HG03520 (cell line): ENCODE data around the gene IQGAP1.

ENCODE experiments used
- ATAC-seq: cut with Tn5 transposase; IDR thresholded peaks from one replicate; pipeline ENCODE4 v1.9.1; 2021; ENCODE audit warnings: mild to moderate bottlenecking, moderate library complexity; ENCODE audit not compliant: unreplicated experiment

IQGAP1 gene

GRCh38 chr15:90436952-90437351 is 48.9 kb downstream of the IQGAP1 start:
- no peak for ATAC-seq

- ATAC-seq, result no peak
Observed at GRCh38 chr15:90437516-90437915, 49.5 kb downstream of the IQGAP1 start.

DNA sequence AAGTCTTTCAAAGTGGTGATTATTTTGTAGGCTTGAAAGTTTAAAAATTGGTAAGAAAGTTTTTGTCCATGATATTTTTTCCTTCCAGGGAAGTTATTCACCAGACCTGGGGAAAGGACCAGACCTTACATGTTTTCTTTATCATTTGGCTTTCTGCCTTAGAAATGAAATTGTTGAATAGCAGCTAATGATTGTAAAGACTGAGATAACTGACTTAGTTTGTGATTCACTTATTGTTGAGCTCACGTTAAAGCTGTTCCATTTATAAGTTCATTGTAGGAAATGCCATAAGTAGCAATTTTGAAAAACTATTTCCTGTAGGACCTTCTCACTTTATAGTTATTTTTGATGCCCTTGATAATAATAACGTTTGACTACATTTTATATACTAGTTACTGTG is 51.9 kb downstream of the IQGAP1 start:
- no peak for ATAC-seq

GRCh38 chr15:90441027-90441426 is 53.0 kb downstream of the IQGAP1 start:
- no peak for ATAC-seq

- no peak for ATAC-seq
Observed at GRCh38 chr15:90442423-90442822, 54.4 kb downstream of the IQGAP1 start.

GRCh38 chr15:90449206-90449735 is 61.2 kb downstream of the IQGAP1 start:
- ATAC-seq, result no peak

DNA sequence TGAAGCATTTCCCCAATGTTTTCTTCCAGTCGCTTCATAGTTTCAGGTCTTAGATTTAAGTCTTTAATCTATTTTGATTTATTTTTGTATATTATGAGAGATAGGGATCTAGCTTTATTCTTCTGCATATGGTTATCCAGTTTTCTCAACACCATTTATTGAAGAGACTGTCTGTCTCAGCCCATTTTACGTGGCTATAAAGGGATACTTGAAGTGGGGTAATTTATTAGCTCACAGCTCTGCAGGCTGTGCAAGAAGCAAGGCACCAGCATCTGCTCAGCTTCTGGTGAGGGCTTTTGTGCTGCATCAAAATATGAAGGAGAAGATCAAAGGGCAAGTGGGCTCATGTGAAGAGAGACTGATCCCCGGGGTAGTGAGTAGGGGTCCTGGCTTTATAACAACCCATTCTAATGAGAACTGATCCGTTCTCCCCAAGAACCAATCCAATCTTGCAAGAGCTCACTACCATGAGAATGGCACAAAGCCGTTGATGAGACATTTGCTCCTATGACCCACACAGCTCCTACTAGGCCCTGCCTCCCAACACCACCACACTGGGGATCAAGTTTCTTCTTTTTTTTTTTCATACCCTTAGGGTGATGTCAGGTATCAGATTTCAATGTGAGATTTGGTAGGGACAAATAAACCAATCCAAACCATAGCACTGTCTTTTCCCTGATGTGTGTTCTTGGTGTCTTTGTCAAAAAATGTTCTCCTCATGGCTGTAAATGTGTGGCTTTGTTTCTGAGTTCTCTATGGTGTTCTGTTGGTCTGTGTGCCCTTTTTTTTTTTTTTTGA is 63.2 kb downstream of the IQGAP1 start:
- no peak for ATAC-seq

DNA sequence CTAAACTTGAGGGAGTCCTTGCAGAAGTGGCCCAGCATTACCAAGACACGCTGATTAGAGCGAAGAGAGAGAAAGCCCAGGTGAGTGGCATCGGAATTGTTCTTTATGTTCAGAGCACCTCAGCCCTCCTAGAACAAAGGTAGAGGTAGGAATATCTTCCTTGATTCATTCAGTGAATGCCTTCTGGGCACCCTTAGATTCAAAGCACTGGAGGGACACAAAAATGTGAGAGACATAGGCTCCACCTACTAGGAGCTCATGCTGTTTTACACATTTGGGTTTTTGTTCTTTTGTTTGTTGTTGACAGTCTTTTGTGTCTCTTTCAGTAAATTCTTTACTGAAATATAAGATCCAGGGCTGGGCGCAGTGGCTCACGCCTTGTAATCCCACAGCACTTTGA is 68.2 kb downstream of the IQGAP1 start:
- ATAC-seq, result no peak

GRCh38 chr15:90458061-90458460 is 70.0 kb downstream of the IQGAP1 start:
- no peak for ATAC-seq

DNA sequence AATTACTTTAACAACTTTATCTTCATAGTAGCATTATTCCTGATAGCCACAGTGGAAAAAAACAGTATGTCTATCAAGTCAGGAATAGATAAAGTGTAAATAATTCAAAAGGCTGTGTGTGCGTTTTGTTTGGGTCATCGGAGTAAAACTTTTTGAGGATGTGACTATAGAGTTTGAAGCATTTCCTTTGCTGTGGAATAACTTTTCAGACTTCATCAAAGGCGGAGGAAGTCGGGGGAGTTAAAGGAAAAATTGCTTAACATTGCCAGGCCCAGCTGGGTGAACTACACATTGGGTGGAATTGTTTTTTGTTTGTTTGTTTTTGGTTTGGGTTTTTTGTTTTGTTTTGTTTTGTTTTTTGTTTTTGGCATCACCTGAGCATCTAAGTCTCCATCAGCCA is 71.3 kb downstream of the IQGAP1 start:
- ATAC-seq, result no peak

DNA sequence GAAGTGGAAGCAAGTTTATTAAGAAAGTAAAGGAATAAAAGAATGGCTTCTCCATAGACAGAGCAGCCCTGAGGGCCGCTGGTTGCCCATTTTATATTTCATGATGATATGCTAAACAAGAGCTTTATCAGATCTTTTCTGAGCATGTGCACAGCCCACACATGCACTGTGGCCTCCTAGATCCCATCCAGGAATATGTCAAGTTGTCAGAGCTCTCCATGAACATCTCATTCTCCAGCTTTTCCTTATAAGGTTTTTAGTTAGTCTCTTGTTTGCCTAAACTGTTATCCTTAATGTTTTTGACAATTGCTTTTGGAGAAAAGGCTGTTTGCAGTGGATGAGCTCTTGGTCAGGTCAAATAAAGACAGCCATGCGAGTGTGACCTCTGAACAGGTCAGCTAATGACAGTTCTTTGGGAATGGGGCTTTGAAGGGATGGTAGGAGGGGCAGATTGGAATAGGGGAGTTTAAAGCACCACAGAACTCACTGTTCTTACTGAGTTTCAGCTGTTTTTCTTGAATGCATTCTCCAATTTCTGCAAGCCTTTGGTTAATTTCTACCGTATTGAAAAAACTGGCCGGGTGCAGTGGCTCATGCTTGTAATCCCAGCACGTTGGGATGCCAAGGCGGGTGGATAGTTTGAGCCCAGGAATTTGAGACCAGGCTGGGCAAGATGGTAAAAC is 72.2 kb downstream of the IQGAP1 start:
- no peak for ATAC-seq

- ATAC-seq, result no peak
Observed at GRCh38 chr15:90463381-90463780, 75.3 kb downstream of the IQGAP1 start.

DNA sequence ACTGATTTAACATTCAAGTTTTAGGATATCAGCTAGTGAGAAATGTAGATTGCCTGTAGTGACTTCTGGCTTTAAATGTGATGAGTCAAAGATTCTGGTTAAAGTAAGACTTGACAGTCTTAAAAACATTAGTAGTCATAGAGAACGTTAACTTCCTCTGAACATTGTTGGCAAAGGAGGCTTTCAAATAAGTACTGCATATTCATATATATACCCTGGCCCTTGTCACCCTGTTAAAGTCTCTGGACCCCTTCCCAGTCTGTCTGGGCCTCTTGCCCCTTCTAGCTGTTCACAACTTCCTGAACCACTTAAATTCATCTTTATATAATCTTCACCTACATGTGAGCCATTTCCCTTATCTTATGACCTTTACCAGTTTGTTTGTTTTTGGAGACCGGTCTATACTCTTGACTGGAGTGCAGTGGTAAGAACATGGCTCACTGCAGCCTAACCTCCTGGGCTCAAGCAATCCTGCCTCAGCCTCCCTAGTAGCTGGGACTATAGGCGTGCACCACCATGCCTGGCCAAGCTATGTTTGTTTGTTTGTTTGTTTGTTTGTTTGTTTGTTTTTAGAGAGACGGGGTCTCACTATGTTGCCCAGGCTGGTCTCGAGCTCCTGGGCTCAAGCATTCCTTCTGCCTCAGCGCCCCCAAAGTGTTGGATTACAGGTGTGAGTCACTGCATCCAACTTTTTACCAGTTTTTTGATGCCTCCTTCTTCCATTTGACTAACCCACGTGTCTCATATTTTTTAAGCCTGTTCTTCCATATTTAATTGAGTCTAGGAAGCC is 77.3 kb downstream of the IQGAP1 start:
- no peak for ATAC-seq

DNA sequence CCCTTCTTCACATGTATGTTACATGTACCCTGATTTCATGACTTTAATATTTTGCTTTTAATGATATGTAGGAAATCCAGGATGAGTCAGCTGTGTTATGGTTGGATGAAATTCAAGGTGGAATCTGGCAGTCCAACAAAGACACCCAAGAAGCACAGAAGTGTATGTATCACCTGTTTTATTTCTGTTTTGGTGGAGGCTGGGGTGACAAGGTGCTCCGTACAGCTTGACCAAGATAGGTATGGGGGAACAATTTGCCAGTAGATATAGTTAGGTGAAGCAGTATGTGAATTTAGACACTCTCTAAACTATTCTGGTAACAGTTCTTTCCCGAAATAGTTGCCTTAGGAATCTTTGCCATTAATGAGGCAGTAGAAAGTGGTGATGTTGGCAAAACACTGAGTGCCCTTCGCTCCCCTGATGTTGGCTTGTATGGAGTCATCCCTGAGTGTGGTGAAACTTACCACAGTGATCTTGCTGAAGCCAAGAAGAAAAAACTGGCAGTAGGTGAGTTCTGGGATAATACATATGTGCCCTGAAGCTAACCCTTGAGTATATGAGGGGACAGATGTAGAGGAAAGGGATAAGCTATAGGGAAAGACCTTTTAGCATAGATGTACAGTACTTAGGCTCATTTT is 78.0 kb downstream of the IQGAP1 start:
- ATAC-seq, result no peak

DNA sequence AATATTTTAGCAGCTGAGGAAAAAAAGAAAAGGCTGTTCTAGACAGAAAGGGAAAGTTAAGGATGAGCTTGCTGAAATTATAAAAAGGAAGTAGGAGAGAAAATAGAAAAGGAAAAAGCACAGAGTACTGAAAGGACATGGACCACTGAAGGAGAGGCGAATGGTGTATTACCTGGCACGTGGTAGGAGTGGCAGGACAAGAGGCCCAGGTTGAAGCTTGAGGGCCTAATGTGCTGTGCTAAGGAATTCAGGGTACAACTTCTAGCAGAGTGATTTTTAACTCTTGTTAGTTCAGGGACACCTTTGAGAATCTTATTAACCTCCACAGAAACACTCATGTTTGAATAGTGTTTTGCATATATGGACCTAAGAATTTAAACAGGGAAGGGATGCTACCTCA is 81.7 kb downstream of the IQGAP1 start:
- ATAC-seq, result no peak

DNA sequence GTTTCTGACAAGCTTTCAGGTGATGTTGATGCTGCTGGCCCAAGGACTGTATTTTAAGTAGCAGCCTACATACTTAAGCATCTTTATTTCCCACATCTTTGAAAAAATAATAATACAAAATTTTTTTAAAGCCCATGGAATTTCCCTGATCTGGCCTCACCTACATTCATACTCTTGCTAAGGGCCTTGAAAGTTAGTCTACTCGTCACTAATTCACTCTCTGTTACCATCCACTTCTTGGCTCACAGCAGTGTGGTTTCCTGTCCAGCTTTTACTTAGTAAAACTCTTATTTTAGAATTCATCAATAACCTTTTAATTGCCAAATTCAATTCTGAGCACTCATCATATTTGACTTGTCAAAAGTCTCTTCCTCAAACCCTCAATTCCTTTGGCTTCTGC is 82.4 kb downstream of the IQGAP1 start:
- no peak for ATAC-seq

DNA sequence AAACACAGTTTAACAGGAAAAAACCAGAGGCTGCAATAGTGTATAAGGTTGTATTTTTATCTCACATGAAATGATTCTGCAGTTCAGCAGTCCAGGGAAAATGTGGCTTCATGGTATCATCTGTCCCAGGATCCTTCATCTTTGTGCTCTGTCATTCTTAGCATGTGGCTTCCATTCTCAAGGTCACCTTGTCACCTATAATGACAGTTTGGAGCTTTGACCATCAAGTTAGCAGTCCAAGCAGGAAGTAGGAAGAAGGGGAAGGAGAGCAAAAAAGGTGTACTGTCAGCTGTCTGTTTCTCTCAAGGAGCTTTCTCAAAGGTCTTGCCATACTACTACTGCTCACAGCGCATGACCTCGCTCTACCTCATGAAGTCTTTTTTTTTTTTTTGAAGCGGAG is 83.1 kb downstream of the IQGAP1 start:
- no peak for ATAC-seq

DNA sequence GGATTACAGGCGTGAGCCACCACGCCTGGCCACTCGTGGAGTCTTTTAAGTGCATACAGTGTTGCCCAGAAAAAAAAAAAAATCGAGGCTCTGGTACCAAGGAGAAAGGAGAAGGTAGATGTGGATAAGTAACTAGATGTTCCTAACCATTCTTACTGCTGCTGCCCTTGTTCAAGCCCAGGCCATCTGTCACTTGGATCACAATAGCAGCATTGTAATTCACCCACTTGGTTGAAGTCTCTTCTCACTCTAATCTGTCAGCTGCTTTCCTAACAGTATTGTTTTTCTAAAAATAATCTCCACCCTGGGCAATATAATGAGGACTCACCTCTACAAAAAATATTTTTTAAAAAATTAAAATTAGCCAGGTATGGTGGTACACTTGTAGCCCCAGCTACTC is 83.7 kb downstream of the IQGAP1 start:
- ATAC-seq, result no peak

GRCh38 chr15:90478846-90479481 is 90.9 kb downstream of the IQGAP1 start:
- ATAC-seq, result no peak

DNA sequence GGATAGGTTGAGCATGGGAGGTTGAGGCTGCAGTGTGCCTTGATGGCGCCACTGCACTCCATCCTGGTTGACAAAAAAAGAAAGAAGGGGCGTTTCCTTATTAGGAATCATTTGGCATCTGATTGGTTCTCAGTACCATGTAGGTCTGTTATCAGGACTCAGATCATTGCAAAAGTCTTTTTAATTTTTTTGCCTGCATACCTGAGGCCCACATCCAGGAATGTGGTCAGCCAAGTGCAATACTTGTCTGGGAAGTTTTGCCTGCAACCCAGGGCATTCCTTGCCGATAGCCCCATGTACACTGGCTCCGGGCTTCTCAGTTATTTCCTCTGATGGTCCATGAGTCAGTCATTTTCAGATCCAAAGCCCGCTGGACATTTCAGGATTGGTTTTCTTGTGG is 91.6 kb downstream of the IQGAP1 start:
- no peak for ATAC-seq

DNA sequence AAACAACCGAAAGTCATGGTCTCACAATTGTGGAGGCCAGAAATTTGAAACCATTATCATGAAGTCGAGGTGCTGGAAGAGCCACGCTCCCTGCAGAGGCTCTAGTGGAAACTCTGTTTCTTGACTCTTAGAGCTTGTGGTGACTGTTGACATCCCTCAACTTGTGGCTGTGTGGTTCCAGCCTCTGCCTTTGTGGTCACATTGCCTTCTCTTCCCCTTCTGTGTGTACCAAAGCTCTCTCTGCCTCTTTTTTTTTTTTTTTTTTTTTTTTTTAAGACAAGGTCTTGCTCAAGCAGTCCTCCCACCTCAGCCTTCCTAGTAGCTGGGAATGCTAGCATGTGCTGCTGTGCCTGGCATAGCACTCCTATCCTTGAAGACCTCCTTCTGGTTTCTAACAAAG is 93.0 kb downstream of the IQGAP1 start:
- ATAC-seq, result no peak
